H9 (cell line): ENCODE measurements around the gene MISP. TPM values are rescaled to one million over a fixed set of nuclear protein-coding genes. Genes with fewer than 3 reads are reported as not detected.

ENCODE experiments used
- DNase-seq: peaks from one replicate; pipeline ENCODE4 v3.0.0-alpha.2; 2017
- H2AFZ ChIP-seq: one replicate; pipeline ENCODE4 v1.6.1; 2013; ENCODE audit warnings: mild to moderate bottlenecking, low read length, control low read depth, moderate library complexity
- H2AK5ac ChIP-seq: 2 replicates; pipeline ENCODE4 v1.6.1; 2013; ENCODE audit warnings: low read length, control low read depth, mixed read lengths; ENCODE audit not compliant: insufficient read length
- H2BK120ac ChIP-seq: one replicate; pipeline ENCODE4 v1.6.1; 2013; ENCODE audit warnings: low read depth, mild to moderate bottlenecking, low read length, control low read depth, inconsistent platforms; ENCODE audit not compliant: poor library complexity, severe bottlenecking
- H2BK12ac ChIP-seq: 2 replicates; pipeline ENCODE4 v1.6.1; 2013; ENCODE audit warnings: low read length, control low read depth, mixed read lengths, low read depth; ENCODE audit not compliant: insufficient read length
- H2BK15ac ChIP-seq: 2 replicates; pipeline ENCODE4 v1.6.1; 2013; ENCODE audit warnings: low read depth, low read length, control low read depth
- H2BK20ac ChIP-seq: one replicate; pipeline ENCODE4 v1.6.1; 2013; ENCODE audit warnings: low read depth, mild to moderate bottlenecking, low read length, control low read depth, inconsistent platforms; ENCODE audit not compliant: poor library complexity, severe bottlenecking
- H2BK5ac ChIP-seq: 2 replicates; pipeline ENCODE4 v1.6.1; 2013; ENCODE audit warnings: low read length, control low read depth, mixed read lengths; ENCODE audit not compliant: insufficient read length
- H3K14ac ChIP-seq: 2 replicates; pipeline ENCODE4 v1.6.1; 2013; ENCODE audit warnings: low read length, control low read depth; ENCODE audit not compliant: insufficient read depth
- H3K18ac ChIP-seq: 2 replicates; pipeline ENCODE4 v1.6.1; 2013; ENCODE audit warnings: low read depth, mild to moderate bottlenecking, mixed read lengths, low read length, control low read depth; ENCODE audit not compliant: insufficient read length
- H3K23ac ChIP-seq: 2 replicates; pipeline ENCODE4 v1.6.1; 2013; ENCODE audit warnings: low read length, control low read depth, mixed read lengths, low read depth; ENCODE audit not compliant: insufficient read length
- H3K23me2 ChIP-seq: 2 replicates; pipeline ENCODE4 v1.6.1; 2013; ENCODE audit warnings: low read depth, mild to moderate bottlenecking, mixed read lengths, low read length, control low read depth; ENCODE audit not compliant: insufficient read length, poor library complexity, severe bottlenecking
- H3K27ac ChIP-seq: 2 replicates; pipeline ENCODE4 v1.5.1; 2013; ENCODE audit warnings: low read length, control low read depth, mixed read lengths, low read depth; ENCODE audit not compliant: insufficient read length
- H3K27me3 ChIP-seq: 2 replicates; pipeline ENCODE4 v1.6.1; 2013; ENCODE audit warnings: low read length, control low read depth, inconsistent platforms; ENCODE audit not compliant: insufficient read depth
- H3K4ac ChIP-seq: 2 replicates; pipeline ENCODE4 v1.6.1; 2013; ENCODE audit warnings: low read depth, mild to moderate bottlenecking, control low read depth, inconsistent platforms, low read length, moderate library complexity
- H3K4me1 ChIP-seq: 2 replicates; pipeline ENCODE4 v1.6.1; 2013; ENCODE audit warnings: low read length, control low read depth, inconsistent platforms; ENCODE audit not compliant: insufficient read depth
- H3K4me2 ChIP-seq: 2 replicates; pipeline ENCODE4 v1.6.1; 2013; ENCODE audit warnings: low read length, control low read depth, mixed read lengths; ENCODE audit not compliant: insufficient read length, insufficient read depth
- H3K56ac ChIP-seq: 2 replicates; pipeline ENCODE4 v1.6.1; 2013; ENCODE audit warnings: low read depth, mild to moderate bottlenecking, mixed read lengths, low read length, control low read depth; ENCODE audit not compliant: insufficient read length
- H3K79me1 ChIP-seq: 2 replicates; pipeline ENCODE4 v1.6.1; 2013; ENCODE audit warnings: low read depth, mild to moderate bottlenecking, moderate library complexity, low read length, control low read depth, inconsistent platforms; ENCODE audit not compliant: insufficient read depth, poor library complexity, severe bottlenecking
- H3K79me2 ChIP-seq: 2 replicates; pipeline ENCODE4 v1.6.1; 2013; ENCODE audit warnings: low read length, control low read depth, inconsistent platforms; ENCODE audit not compliant: insufficient read depth
- H3K9ac ChIP-seq: 2 replicates; pipeline ENCODE4 v1.6.1; 2013; ENCODE audit warnings: low read length, control low read depth, mixed read lengths; ENCODE audit not compliant: insufficient read length; ENCODE audit errors: extremely low read depth
- H3K9me3 ChIP-seq: one replicate; pipeline ENCODE4 v1.6.1; 2013; ENCODE audit warnings: low read depth, low read length, inconsistent platforms; ENCODE audit not compliant: control insufficient read depth
- H3T11ph ChIP-seq: one replicate; pipeline ENCODE4 v1.6.1; 2013; ENCODE audit warnings: mild to moderate bottlenecking, low read length, control low read depth, inconsistent platforms
- H4K20me1 ChIP-seq: one replicate; pipeline ENCODE4 v1.6.1; 2013; ENCODE audit not compliant: control insufficient read depth, insufficient read length, insufficient read depth
- H4K5ac ChIP-seq: 2 replicates; pipeline ENCODE4 v1.6.1; 2013; ENCODE audit warnings: low read depth, mild to moderate bottlenecking, mixed read lengths, low read length, control low read depth; ENCODE audit not compliant: insufficient read length
- H4K8ac ChIP-seq: replicated peaks from 2 replicates; pipeline ENCODE4 v1.6.1; 2013; ENCODE audit warnings: low read length, control low read depth, mixed read lengths, low read depth; ENCODE audit not compliant: insufficient read length
- H4K91ac ChIP-seq: 2 replicates; pipeline ENCODE4 v1.6.1; 2013; ENCODE audit warnings: low read depth, mild to moderate bottlenecking, moderate library complexity, mixed read lengths, low read length, control low read depth; ENCODE audit not compliant: insufficient read length
- H3K27ac Mint-ChIP-seq, 3 experiments: 2 replicates in 2 of 3; 3 replicates in 1 of 3; pipeline ENCODE4 v1.8.0; 2020 to 2021; ENCODE audit warnings: mixed read lengths in 3 of 3, mild to moderate bottlenecking in 1 of 3, moderate library complexity in 1 of 3
- H3K27me3 Mint-ChIP-seq: 2 replicates; pipeline ENCODE4 v1.8.0; 2021; ENCODE audit warnings: low read depth, mild to moderate bottlenecking, moderate library complexity, mixed read lengths
- H3K36me3 Mint-ChIP-seq, 3 experiments: 2 replicates in 2 of 3; 3 replicates in 1 of 3; pipeline ENCODE4 v1.8.0; 2020 to 2021; ENCODE audit warnings: low read depth in 3 of 3, mixed read lengths in 3 of 3; ENCODE audit not compliant: insufficient read depth in 1 of 3
- H3K4me1 Mint-ChIP-seq, 2 experiments: 2 replicates each; pipeline ENCODE4 v1.8.0; 2020; ENCODE audit warnings: mixed read lengths in 2 of 2
- H3K4me3 Mint-ChIP-seq, 2 experiments: 2 replicates in 1 of 2; 3 replicates in 1 of 2; pipeline ENCODE4 v1.8.0; 2020 to 2021; ENCODE audit warnings: mild to moderate bottlenecking in 2 of 2, mixed read lengths in 2 of 2, moderate library complexity in 1 of 2
- H3K9me3 Mint-ChIP-seq, 2 experiments: 2 replicates in 1 of 2; 3 replicates in 1 of 2; pipeline ENCODE4 v1.8.0; 2020; ENCODE audit warnings: mild to moderate bottlenecking in 2 of 2, mixed read lengths in 2 of 2, moderate library complexity in 1 of 2
- CTCF ChIP-seq: fragments of 200-600 bp; sonication (generic); conservative IDR thresholded peaks from 3 replicates; pipeline ENCODE4 v1.8.0; 2021; ENCODE audit warnings: antibody characterized with exemption, mild to moderate bottlenecking
- WGBS: extraction: QIAGEN DNeasy Blood & Tissue Kit; methylation state at CpG from one replicate; pipeline ENCODE4 v1.1.7; 2013; ENCODE audit warnings: missing lambda C conversion rate, low lambda C conversion rate, mixed read lengths; ENCODE audit not compliant: insufficient read length; ENCODE audit errors: extremely low coverage; 5-methylcytosine and 5-hydroxymethylcytosine counted together
- total RNA-seq: library from RNA; stranded (reverse); gene quantifications from 2 replicates; pipeline ENCODE4 v1.2.1, GENCODE V29; 2021

The MISP gene
- total RNA-seq, 1 experiment from 2014 or later = 0.44 TPM

- Histone ChIP-seq H3K23ac (no peak overlapping the region), H3K4me2 (peak overlapping the region; percentile 35), H4K5ac (no peak overlapping the region), H4K91ac (no peak overlapping the region), H3K4me1 (no peaks in the 10 kb centered on the region; the same call in 1 of the 2 replicates), H2AFZ (no peak overlapping the region), H4K20me1 (no peaks in the 10 kb centered on the region), H3K4ac (no peak overlapping the region), H2BK15ac (no peak overlapping the region), H4K8ac (no peak overlapping the region), H3K27ac (no peak overlapping the region), H3K9ac (no peak overlapping the region), H3T11ph (no peak overlapping the region), H3K14ac (no peak overlapping the region), H3K18ac (no peak overlapping the region), H2BK20ac (no peak overlapping the region), H2BK120ac (no peak overlapping the region), H3K9me3 (no peaks in the 10 kb centered on the region), H3K23me2 (peaks cover 3% of the 10 kb centered on the region), H2BK12ac (no peak overlapping the region), H2AK5ac (no peak overlapping the region), H3K56ac (no peak overlapping the region), H2BK5ac (no peak overlapping the region), H3K27me3 (no peaks in the 10 kb centered on the region), H3K79me1 (no peaks in the 10 kb centered on the region), H3K79me2 (no peaks in the 10 kb centered on the region)
- TF ChIP-seq CTCF = no peak
- H3K9me3 Mint-ChIP-seq = peaks cover 8 to 9% of the 10 kb centered on the region in 2 experiments
- no peak for DNase-seq
- no peak overlapping the region for H3K27ac Mint-ChIP-seq
- no CpG with 5 or more reads among the region's 14 CpGs for WGBS
- H3K27me3 Mint-ChIP-seq = peaks cover 19% of the 10 kb centered on the region
- peak overlapping the region; percentile 38 to 60; a peak in 4 of 5 replicates for H3K4me3 Mint-ChIP-seq
- H3K4me1 Mint-ChIP-seq = peaks cover 3 to 7% of the 10 kb centered on the region in 2 experiments; a peak in 3 of 4 replicates
- peaks cover 0 to 5% (median 3%) of the 10 kb centered on the region in 3 experiments; a peak in 3 of 7 replicates for H3K36me3 Mint-ChIP-seq
These were observed 46.5 kb upstream of the MISP start for GRCh38 chr19:704447-704741.
